Thyroid gland (tissue), 4 donors: ENCODE measurements around the gene ARGLU1. TPM values are rescaled to one million over a fixed set of nuclear protein-coding genes. Genes with fewer than 3 reads are reported as not detected.
A peak's percentile ranks its signal among the peaks of the same experiment; 100 is the strongest.

ENCODE experiments used
- DNase-seq, 2 donors: peaks; one replicate each; pipeline ENCODE4 v3.0.0-alpha.2; 2019
- H3K27ac ChIP-seq, 3 donors: fragments of 200-600 bp; sonication (generic); 1 replicate in 2 of 3; 2 replicates in 1 of 3; pipeline ENCODE4 v1.5.1; 2016 to 2019; ENCODE audit warnings: mild to moderate bottlenecking in 1 of 3, moderate library complexity in 1 of 3
- H3K27me3 ChIP-seq: fragments of 200-600 bp; sonication (generic); one replicate; pipeline ENCODE4 v1.5.1; 2019
- H3K36me3 ChIP-seq, 2 donors: fragments of 200-600 bp; sonication (generic); one replicate each; pipeline ENCODE4 v1.5.1; 2016 to 2019
- H3K4me1 ChIP-seq, 2 donors: fragments of 200-600 bp; sonication (generic); one replicate each; pipeline ENCODE4 v1.5.1; 2017 to 2019
- H3K4me3 ChIP-seq, 3 donors: fragments of 200-600 bp; sonication (generic); replicated peaks in 1 of 3; 1 replicate in 2 of 3; 2 replicates in 1 of 3; pipeline ENCODE4 v1.5.1; 2016; ENCODE audit warnings: mild to moderate bottlenecking in 1 of 3
- H3K9me3 ChIP-seq: fragments of 200-600 bp; sonication (generic); one replicate; pipeline ENCODE4 v1.5.1; 2017
- CTCF ChIP-seq, 6 experiments: fragments of 200-600 bp in 3 of 6; fragments of 450-650 bp in 3 of 6; sonication (generic) in 3 of 6; IDR thresholded peaks; one replicate each; pipeline ENCODE4 v1.5.1; 2016 to 2019; ENCODE audit warnings: antibody characterized with exemption in 6 of 6, mild to moderate bottlenecking in 2 of 6, inconsistent platforms in 1 of 6, moderate library complexity in 1 of 6
- POLR2A ChIP-seq, 2 donors: fragments of 450-650 bp; IDR thresholded peaks; one replicate each; pipeline ENCODE4 v1.6.1; 2017; ENCODE audit warnings: antibody characterized with exemption in 2 of 2, mild to moderate bottlenecking in 2 of 2, moderate library complexity in 1 of 2
- WGBS, 2 donors: methylation state at CpG; one replicate each; pipeline ENCODE4 v1.1.5; 2017; 5-methylcytosine and 5-hydroxymethylcytosine counted together
- intact Hi-C: fragments of 100-400 bp; cut with DNase I; formaldehyde crosslinking; loops from one replicate; pipeline ENCODE4 v1.15.1; 2023
- total RNA-seq, 4 donors: library from RNA; depleted of rRNA; stranded (reverse); fragments of >200 nt; gene quantifications; one replicate each; pipeline ENCODE4 v1.2.3, GENCODE V29; 2016

Gene ARGLU1
- total RNA-seq, 4 donors from 2014 or later: 73.9 to 165 (median 119) TPM

DNA sequence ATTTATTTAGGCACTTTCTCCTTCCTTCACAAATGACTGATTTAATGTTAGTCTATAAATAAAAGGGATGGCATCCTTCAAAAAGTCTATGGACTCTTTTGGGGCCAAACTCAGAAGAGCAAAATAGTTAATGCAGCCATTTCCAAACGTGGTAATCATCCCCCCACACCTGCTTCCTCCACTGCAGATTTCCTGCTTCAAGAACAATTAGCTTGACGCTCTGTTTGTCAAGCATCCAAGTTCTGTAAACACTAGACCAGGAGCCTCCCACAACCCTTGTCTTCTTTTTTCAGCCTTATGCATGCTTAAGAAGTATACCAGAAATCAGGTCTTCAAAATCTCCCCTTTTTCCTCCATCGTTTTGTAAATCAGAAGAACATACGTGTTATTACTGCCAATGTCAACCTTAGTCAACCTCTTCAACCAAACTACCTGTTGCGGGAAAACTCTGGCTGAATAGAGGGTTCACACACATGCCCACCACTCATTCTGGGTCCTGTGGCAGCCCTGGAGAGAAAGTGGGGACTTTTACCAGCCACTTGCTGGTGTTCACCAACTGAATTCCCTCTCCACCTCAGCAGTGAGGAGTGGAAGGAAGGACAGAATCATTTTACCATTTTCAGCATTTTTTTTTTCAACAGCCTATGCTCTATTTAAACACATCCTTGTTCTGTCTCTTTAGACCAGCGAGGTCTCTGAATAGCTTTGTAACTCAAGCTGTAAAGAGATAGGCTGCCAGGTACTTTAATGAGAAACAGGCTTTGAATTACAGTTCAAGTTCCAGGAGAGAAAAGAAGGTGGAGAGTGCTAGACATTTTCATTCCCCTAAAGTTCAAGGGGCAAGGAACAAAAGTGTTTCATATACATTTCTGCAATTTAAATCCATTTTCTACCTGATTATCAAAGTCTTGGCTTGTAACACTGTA is 71.6 kb downstream of the ARGLU1 start:
- Histone ChIP-seq H3K36me3 (peaks cover 6 to 12% of the 10 kb centered on the region in 2 donors), H3K4me1 (peaks cover 3 to 18% of the 10 kb centered on the region in 2 donors), H3K9me3 (no peaks in the 10 kb centered on the region), H3K4me3 (no peak overlapping the region), H3K27ac (peak overlapping the region in 2 of 3 donors; percentile 33 to 49), H3K27me3 (no peaks in the 10 kb centered on the region)
- peak in 1 of 2 donors; percentile 13 for DNase-seq
- 45 to 51% methylated on average over 6 of the region's 6 CpGs for WGBS, 2 donors
- intact Hi-C loops: no loop called here
- no peak for TF ChIP-seq CTCF (IDR thresholded peaks at IDR 0.05)
- TF ChIP-seq POLR2A (IDR thresholded peaks at IDR 0.05): no peak

DNA sequence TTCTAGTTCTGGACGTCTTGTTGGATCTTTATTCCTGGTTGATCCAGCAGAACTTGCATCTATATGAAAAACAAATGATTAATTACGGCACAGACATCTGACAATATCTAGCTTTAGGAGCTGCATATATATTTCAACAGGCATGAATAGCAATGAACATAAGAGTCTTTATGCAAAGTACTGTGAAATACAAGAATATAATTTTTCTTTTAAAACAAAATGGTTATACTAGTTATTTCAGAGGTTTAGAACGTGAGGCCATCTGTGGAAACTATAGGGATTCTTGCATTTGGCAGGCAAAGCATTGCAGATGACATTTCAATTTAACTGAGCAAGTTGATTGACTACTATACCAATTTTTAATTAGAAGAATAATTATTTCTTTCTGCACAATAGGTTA is 73.0 kb downstream of the ARGLU1 start:
- Histone ChIP-seq H3K27me3 (no peaks in the 10 kb centered on the region), H3K4me3 (no peak overlapping the region), H3K4me1 (peaks cover 3 to 14% of the 10 kb centered on the region in 2 donors), H3K36me3 (peaks cover 6 to 12% of the 10 kb centered on the region in 2 donors), H3K27ac (no peak overlapping the region), H3K9me3 (no peaks in the 10 kb centered on the region)
- DNase-seq: no peak
- intact Hi-C loops: no loop called here
- WGBS, 2 donors: 96 to 97% methylated on average over 3 of the region's 3 CpGs
- no peak for TF ChIP-seq CTCF (IDR thresholded peaks at IDR 0.05)
- no peak for TF ChIP-seq POLR2A (IDR thresholded peaks at IDR 0.05)

DNA sequence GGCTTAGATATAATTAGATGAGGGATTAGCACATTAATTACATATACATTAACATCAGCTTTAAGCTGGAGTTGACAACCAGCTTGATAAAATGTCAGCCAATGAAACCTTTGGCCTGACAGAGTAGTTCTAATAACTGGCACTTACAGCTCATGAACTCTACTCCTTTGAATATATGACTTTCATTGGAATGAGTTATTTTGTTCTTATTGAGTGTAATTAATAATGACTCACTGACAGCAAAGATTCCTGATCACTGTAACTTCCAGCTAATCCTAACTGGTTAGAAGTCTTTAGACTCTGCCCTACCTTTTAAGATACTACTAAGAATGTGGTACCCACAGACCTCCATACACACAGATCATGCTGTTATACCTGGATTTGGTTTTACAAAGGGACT is 73.4 kb downstream of the ARGLU1 start:
- H3K9me3 ChIP-seq: no peaks in the 10 kb centered on the region
- DNase-seq: no peak
- intact Hi-C loops: no loop called here
- H3K4me1 ChIP-seq: peaks cover 3 to 14% of the 10 kb centered on the region in 2 donors
- no peaks in the 10 kb centered on the region for H3K27me3 ChIP-seq
- peaks cover 6 to 12% of the 10 kb centered on the region in 2 donors for H3K36me3 ChIP-seq
- no peak overlapping the region for H3K4me3 ChIP-seq
- TF ChIP-seq CTCF (IDR thresholded peaks at IDR 0.05) (no peak), POLR2A (IDR thresholded peaks at IDR 0.05) (no peak)
- no peak overlapping the region for H3K27ac ChIP-seq

DNA sequence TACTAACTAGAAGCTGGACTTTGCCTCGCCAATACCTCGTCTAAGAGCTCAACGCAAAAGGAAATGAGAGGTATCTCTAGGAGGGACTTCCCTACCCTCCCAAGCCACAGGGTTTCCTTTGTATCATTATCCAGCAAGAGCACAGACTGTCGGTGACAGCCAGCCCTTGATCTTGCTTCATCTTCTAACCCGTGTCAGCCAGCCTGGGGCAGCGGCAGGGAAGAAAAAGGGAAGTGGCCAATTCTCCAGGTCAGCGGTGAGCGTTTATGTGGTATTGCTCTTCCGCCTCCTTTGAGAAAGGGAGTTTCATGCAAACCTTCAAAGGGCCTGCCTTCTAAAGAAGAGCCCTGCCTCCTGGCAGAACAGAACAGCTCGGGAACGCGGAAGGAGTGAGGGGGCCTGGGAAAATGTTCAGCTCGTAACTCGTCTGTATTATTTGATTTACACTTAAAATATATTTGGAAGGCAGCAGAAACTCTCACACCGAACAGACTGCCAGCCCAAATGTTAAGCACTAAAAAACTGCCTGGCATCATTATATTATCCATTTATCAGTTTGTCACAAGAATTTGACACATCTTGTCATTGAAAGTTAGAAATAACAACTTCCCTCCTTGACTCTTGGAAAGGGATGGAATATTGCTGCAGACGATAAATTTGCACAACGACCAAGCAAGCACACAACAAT is 74.3 kb downstream of the ARGLU1 start:
- no peak overlapping the region for H3K4me3 ChIP-seq
- no peaks in the 10 kb centered on the region for H3K27me3 ChIP-seq
- no peak overlapping the region for H3K27ac ChIP-seq
- intact Hi-C loops: no loop called here
- TF ChIP-seq POLR2A (IDR thresholded peaks at IDR 0.05) (no peak), CTCF (IDR thresholded peaks at IDR 0.05) (no peak)
- 84 to 89% methylated on average over 17 of the region's 17 CpGs for WGBS, 2 donors
- H3K4me1 ChIP-seq: peaks cover 3 to 12% of the 10 kb centered on the region in 2 donors
- DNase-seq: no peak
- H3K36me3 ChIP-seq: peaks cover 6 to 12% of the 10 kb centered on the region in 2 donors
- H3K9me3 ChIP-seq: no peaks in the 10 kb centered on the region
